HCT116 (cell line): ENCODE data around the gene DMXL2. TPM values are rescaled to one million over a fixed set of nuclear protein-coding genes. Genes with fewer than 3 reads are reported as not detected.

Experiments
- ATAC-seq: fragments of 200-7000 bp; cut with Tn5 transposase; 2 replicates; pipeline ENCODE4 v1.9.1; 2020; ENCODE audit warnings: mild to moderate bottlenecking, moderate library complexity
- BruUV-seq: library from RNA; stranded (reverse); fragments of 400-500 nt; replicated peaks from 2 replicates; lab custom pipeline; 2021; lab: Mats Ljungman, UMichigan
- CTCF ChIA-PET: fragments of 300-600 bp; sonication (Branson Sonifier 250); formaldehyde crosslinking; loops from one replicate; lab custom pipeline; 2021; ENCODE audit warnings: antibody characterized with exemption; lab: Charles Lee
- POLR2A ChIA-PET: fragments of 300-600, 350-600 bp; sonication (Branson Sonifier 250); formaldehyde crosslinking; loops from one replicate; lab custom pipeline; 2021; ENCODE audit warnings: antibody characterized with exemption; lab: Charles Lee
- RAD21 ChIA-PET, 2 experiments: fragments of 300-600 bp; sonication (Branson Sonifier 250); formaldehyde crosslinking; loops; one replicate each; lab custom pipeline; 2023; ENCODE audit warnings: low total read pairs in 2 of 2; ENCODE audit not compliant: uncharacterized antibody in 2 of 2, unreplicated experiment in 2 of 2, low non-redundant PET in 1 of 2; lab: Charles Lee
- DNase-seq: peaks from one replicate; pipeline ENCODE4 v3.0.0-alpha.2; 2010; ENCODE audit warnings: low read depth, low spot score
- H2AFZ ChIP-seq: fragments of 200-600 bp; shearing (Covaris generic), sonication (generic); 2 replicates; pipeline ENCODE4 v1.6.1; 2017; ENCODE audit warnings: low read depth, mixed run types, mixed read lengths, antibody characterized with exemption, low read length; ENCODE audit not compliant: poor library complexity, severe bottlenecking
- H3K27ac ChIP-seq: 2 replicates; pipeline ENCODE4 v1.5.1; 2012; ENCODE audit warnings: low read depth, low read length
- H3K27me3 ChIP-seq: fragments of 200-600 bp; sonication (generic); 2 replicates; pipeline ENCODE4 v1.6.1; 2016; ENCODE audit warnings: mixed run types, low read length, mixed read lengths; ENCODE audit not compliant: insufficient read depth
- H3K36me3 ChIP-seq, 2 experiments: fragments of 200-500 bp in 1 of 2; fragments of 200-600 bp in 1 of 2; sonication (Bioruptor generic) in 1 of 2; sonication (generic) in 1 of 2; 2 replicates each; pipeline versions ENCODE4 v1.5.1 to v1.6.1; 2014 to 2016; ENCODE audit warnings: low read length in 2 of 2, inconsistent platforms in 1 of 2, mixed read lengths in 1 of 2, mixed run types in 1 of 2; ENCODE audit not compliant: insufficient read depth in 2 of 2, control insufficient read depth in 1 of 2
- H3K4me1 ChIP-seq, 2 experiments: fragments of 200-600 bp in 1 of 2; sonication (generic) in 1 of 2; 2 replicates each; pipeline versions ENCODE4 v1.5.1 to v1.6.1; 2012 to 2017; ENCODE audit warnings: low read length in 2 of 2, inconsistent platforms in 1 of 2, mild to moderate bottlenecking in 1 of 2, mixed read lengths in 1 of 2, mixed run types in 1 of 2, moderate library complexity in 1 of 2; ENCODE audit not compliant: insufficient read depth in 2 of 2, control insufficient read depth in 1 of 2
- H3K4me2 ChIP-seq: fragments of 200-600 bp; sonication (generic); 2 replicates; pipeline ENCODE4 v1.6.1; 2017; ENCODE audit warnings: mixed run types, low read length, mixed read lengths
- H3K4me3 ChIP-seq, 2 experiments: fragments of 200-600 bp in 1 of 2; sonication (generic) in 1 of 2; replicated peaks in 1 of 2; 2 replicates each; pipeline ENCODE4 v1.5.1; 2011 to 2016; ENCODE audit warnings: low read length in 2 of 2, control low read depth in 1 of 2, low read depth in 1 of 2, mild to moderate bottlenecking in 1 of 2, mixed read lengths in 1 of 2, mixed run types in 1 of 2
- H3K79me2 ChIP-seq: fragments of 200-600 bp; sonication (generic); 2 replicates; pipeline ENCODE4 v1.6.1; 2017; ENCODE audit warnings: mild to moderate bottlenecking, mixed run types, low read length, moderate library complexity, mixed read lengths; ENCODE audit not compliant: insufficient read depth
- H3K9ac ChIP-seq: fragments of 200-600 bp; sonication (generic); 2 replicates; pipeline ENCODE4 v1.6.1; 2016; ENCODE audit warnings: low read length, mixed read lengths
- H3K9me2 ChIP-seq: fragments of 200-600 bp; sonication (generic), shearing (Covaris generic); 2 replicates; pipeline ENCODE4 v1.6.1; 2017; ENCODE audit warnings: mixed run types, mild to moderate bottlenecking, moderate library complexity; ENCODE audit not compliant: insufficient read depth
- H3K9me3 ChIP-seq, 2 experiments: fragments of 200-500 bp in 1 of 2; fragments of 200-600 bp in 1 of 2; sonication (Bioruptor generic) in 1 of 2; sonication (generic) in 1 of 2; 2 replicates each; pipeline ENCODE4 v1.6.1; 2014 to 2017; ENCODE audit warnings: low read length in 2 of 2, mixed read lengths in 2 of 2, inconsistent platforms in 1 of 2, low read depth in 1 of 2, mild to moderate bottlenecking in 1 of 2, mixed run types in 1 of 2, moderate library complexity in 1 of 2; ENCODE audit not compliant: control insufficient read depth in 1 of 2, insufficient read depth in 1 of 2
- H4K20me1 ChIP-seq: fragments of 200-600 bp; sonication (generic), shearing (Covaris generic); 2 replicates; pipeline ENCODE4 v1.6.1; 2017; ENCODE audit warnings: mixed run types, mild to moderate bottlenecking, moderate library complexity; ENCODE audit not compliant: insufficient read depth
- ATF3 ChIP-seq: IDR thresholded peaks from 2 replicates; pipeline ENCODE4 v1.6.1; 2012
- CBX3 ChIP-seq: IDR thresholded peaks from 2 replicates; pipeline ENCODE4 v1.6.1; 2012; ENCODE audit warnings: low read depth
- CEBPB ChIP-seq: IDR thresholded peaks from 2 replicates; pipeline ENCODE4 v1.6.1; 2012; ENCODE audit warnings: low read depth
- CTCF ChIP-seq, 3 experiments: fragments of 200-600 bp in 1 of 3; sonication (generic) in 1 of 3; IDR thresholded peaks in 2 of 3; conservative IDR thresholded peaks in 1 of 3; 2 replicates each; pipeline ENCODE4 v1.5.1; 2012 to 2017; ENCODE audit warnings: low read depth in 2 of 3, low read length in 2 of 3, antibody characterized with exemption in 1 of 3, borderline replicate concordance in 1 of 3, control low read depth in 1 of 3, mild to moderate bottlenecking in 1 of 3, mixed read lengths in 1 of 3, mixed run types in 1 of 3, moderate library complexity in 1 of 3; ENCODE audit not compliant: insufficient read depth in 1 of 3
- EGR1 ChIP-seq: IDR thresholded peaks from 2 replicates; pipeline ENCODE4 v1.6.1; 2012; ENCODE audit warnings: low read depth
- ELF1 ChIP-seq: IDR thresholded peaks from 2 replicates; pipeline ENCODE4 v1.6.1; 2012; ENCODE audit warnings: low read depth, borderline replicate concordance
- EZH2 ChIP-seq: fragments of 200-600 bp; sonication (generic); IDR thresholded peaks from 2 replicates; pipeline ENCODE4 v1.6.1; 2017; ENCODE audit warnings: antibody characterized with exemption, mixed run types
- EZH2phosphoT487 ChIP-seq: fragments of 200-600 bp; IDR thresholded peaks from 2 replicates; pipeline ENCODE4 v1.6.1; 2018; ENCODE audit warnings: antibody characterized with exemption, borderline replicate concordance
- FOSL1 ChIP-seq: IDR thresholded peaks from 2 replicates; pipeline ENCODE4 v1.6.1; 2012; ENCODE audit warnings: low read depth
- JUND ChIP-seq: IDR thresholded peaks from 2 replicates; pipeline ENCODE4 v1.6.1; 2012
- MAX ChIP-seq: IDR thresholded peaks from 2 replicates; pipeline ENCODE4 v1.6.1; 2012
- POLR2A ChIP-seq: IDR thresholded peaks from 2 replicates; pipeline ENCODE4 v1.7.0; 2011; ENCODE audit warnings: borderline replicate concordance; ENCODE audit not compliant: insufficient read depth, insufficient read length; ENCODE audit errors: extremely low read depth
- RAD21 ChIP-seq: IDR thresholded peaks from 2 replicates; pipeline ENCODE4 v1.6.1; 2012; ENCODE audit warnings: low read depth, mild to moderate bottlenecking
- SP1 ChIP-seq: IDR thresholded peaks from 2 replicates; pipeline ENCODE4 v1.6.1; 2012; ENCODE audit warnings: low read depth
- SRF ChIP-seq: IDR thresholded peaks from 2 replicates; pipeline ENCODE4 v1.6.1; 2012; ENCODE audit warnings: low read depth
- TCF7L2 ChIP-seq: IDR thresholded peaks from 2 replicates; pipeline ENCODE4 v1.7.0; 2011; ENCODE audit warnings: borderline replicate concordance, inconsistent platforms; ENCODE audit not compliant: insufficient read depth, insufficient read length; ENCODE audit errors: extremely low read depth
- YY1 ChIP-seq: IDR thresholded peaks from 2 replicates; pipeline ENCODE4 v1.6.1; 2011; ENCODE audit warnings: low read length, low read depth, moderate library complexity, mild to moderate bottlenecking; ENCODE audit not compliant: insufficient replicate concordance; ENCODE audit errors: extremely low read depth
- ZBTB33 ChIP-seq: IDR thresholded peaks from 2 replicates; pipeline ENCODE4 v1.6.1; 2011; ENCODE audit warnings: mild to moderate bottlenecking, low read length, moderate library complexity; ENCODE audit not compliant: insufficient replicate concordance; ENCODE audit errors: extremely low read depth
- ZFX ChIP-seq: fragments of 450-650 bp; IDR thresholded peaks from 2 replicates; pipeline ENCODE4 v1.6.1; 2017
- ZNF274 ChIP-seq: fragments of 200-500 bp; sonication (Bioruptor generic); IDR thresholded peaks from 2 replicates; pipeline ENCODE4 v1.6.1; 2014; ENCODE audit warnings: mild to moderate bottlenecking, low read depth, low read length, inconsistent platforms
- intact Hi-C: fragments of 100-400 bp; cut with micrococcal nuclease; formaldehyde crosslinking; loops from 2 replicates; pipeline ENCODE4 v1.10.0; 2022
- total RNA-seq: library from RNA; stranded (reverse); gene quantifications from one replicate; pipeline ENCODE4 v1.2.1, GENCODE V29; 2021; ENCODE audit not compliant: unreplicated experiment

The DMXL2 gene
- total RNA-seq, 1 experiment from 2014 or later: 21.5 TPM

- no peaks in the 10 kb centered on the region for H3K27me3 ChIP-seq
- ChIA-PET RAD21 (no interaction called here), POLR2A (interaction anchor here (1.2 kb wide), 1 partner anchor 9 kb away, joined by 3 read pairs; no protein-coding TSS in a partner anchor), CTCF (no interaction called here)
- no peak overlapping the region for H3K27ac ChIP-seq
- H3K79me2 ChIP-seq: peaks cover 41% of the 10 kb centered on the region
- H3K4me2 ChIP-seq: no peak overlapping the region
- H3K9me3 ChIP-seq: no peaks in the 10 kb centered on the region
- no TSS peak for BruUV-seq
- no peak for DNase-seq
- TF ChIP-seq CBX3: no peak
- no peak for TF ChIP-seq SP1
- no peak for TF ChIP-seq EZH2phosphoT487
- TF ChIP-seq EGR1: no peak
- TF ChIP-seq ZNF274: no peak
- TF ChIP-seq CEBPB: no peak
- TF ChIP-seq SRF: no peak
- no peak for TF ChIP-seq JUND
- TF ChIP-seq ELF1: no peak
- no peak for TF ChIP-seq FOSL1
- no peak for TF ChIP-seq ATF3
- no peak for TF ChIP-seq MAX
- no peak for TF ChIP-seq CTCF (IDR thresholded peaks at IDR 0.05 in 2 of 3, conservative IDR thresholded peaks at IDR 0.05 in 1 of 3; ENCODE audit: borderline replicate concordance in 1 of 3, insufficient read depth in 1 of 3, low read depth in 2 of 3, low read length in 2 of 3)
- no peak for TF ChIP-seq ZBTB33
- no peak for TF ChIP-seq EZH2
- no peak for TF ChIP-seq RAD21
- TF ChIP-seq TCF7L2: no peak
- no peak for TF ChIP-seq YY1
- no peak for TF ChIP-seq POLR2A
- no peak for TF ChIP-seq ZFX
- no peaks in the 10 kb centered on the region for H4K20me1 ChIP-seq
- H3K9me2 ChIP-seq: no peaks in the 10 kb centered on the region
- H3K9ac ChIP-seq: no peak overlapping the region
- peaks cover 10 to 22% of the 10 kb centered on the region in 2 experiments for H3K4me1 ChIP-seq
- no peak for ATAC-seq
- no peak overlapping the region for H3K4me3 ChIP-seq
- intact Hi-C loops: no loop called here
- peaks cover 0 to 6% of the 10 kb centered on the region in 2 experiments; a peak in 1 of 4 replicates for H3K36me3 ChIP-seq
- no peak overlapping the region for H2AFZ ChIP-seq
These were observed 3.1 kb downstream of the DMXL2 start for GRCh38 chr15:51619331-51620035.
